Right hindlimb (tissue), 1 donor: ENCODE data around the gene TDRD6.
"Not testable (repeated sequence)": the region's sequence is repeated elsewhere in the genome, so short reads cannot be mapped to it uniquely, and the experiment has no call there.

Experiments
- DNase-seq: peaks from one replicate; pipeline ENCODE4 v3.0.0-alpha.2; 2018

Gene TDRD6

GRCh38 chr6:46744159-46744725 is 56.6 kb downstream of the TDRD6 start:
- not testable (repeated sequence) for DNase-seq

GRCh38 chr6:46745973-46746372 is 58.3 kb downstream of the TDRD6 start:
- no peak for DNase-seq

- peak; percentile 30 for DNase-seq
Observed at GRCh38 chr6:46746696-46747095, 59.0 kb downstream of the TDRD6 start, which contains the start of gene ANKRD66. Gene ANKRD66 (plus strand): TSS chr6:46746933. CDS start chr6:46751949, 5,016 bp downstream.

- no peak for DNase-seq
Observed at GRCh38 chr6:46748940-46749503, 61.3 kb downstream of the TDRD6 start.

- DNase-seq = no peak
Observed at GRCh38 chr6:46749731-46750130, 62.0 kb downstream of the TDRD6 start.

GRCh38 chr6:46751658-46752057 is 64.0 kb downstream of the TDRD6 start:
- no peak for DNase-seq
